Gastrocnemius medialis (tissue), 4 donors: ENCODE data around the gene HAAO.

Source experiments
- CTCF ChIP-seq, 5 experiments: fragments of 450-650 bp in 3 of 5; fragments of 200-600 bp in 2 of 5; sonication (generic) in 2 of 5; IDR thresholded peaks in 4 of 5; conservative IDR thresholded peaks in 1 of 5; 1 replicate in 4 of 5; 2 replicates in 1 of 5; pipeline ENCODE4 v1.5.1; 2016 to 2019; ENCODE audit warnings: antibody characterized with exemption in 5 of 5, mild to moderate bottlenecking in 3 of 5, moderate library complexity in 3 of 5
- POLR2A ChIP-seq, 2 donors: fragments of 450-650 bp; IDR thresholded peaks; one replicate each; pipeline ENCODE4 v1.6.1; 2017; ENCODE audit warnings: antibody characterized with exemption in 2 of 2, mild to moderate bottlenecking in 2 of 2, moderate library complexity in 2 of 2

GRCh38 chr2:42752816-42753813 is 39.3 kb downstream of the HAAO start:
- TF ChIP-seq CTCF (IDR thresholded peaks at IDR 0.05 in 4 of 5, conservative IDR thresholded peaks at IDR 0.05 in 1 of 5) (no peak), POLR2A (IDR thresholded peaks at IDR 0.05) (no peak)
